HG03280 (cell line): ENCODE measurements around the gene JAK1.
"Not testable (repeated sequence)": the region's sequence is repeated elsewhere in the genome, so short reads cannot be mapped to it uniquely, and the experiment has no call there.

Experiments used
- ATAC-seq: cut with Tn5 transposase; IDR thresholded peaks from one replicate; pipeline ENCODE4 v1.9.1; 2021; ENCODE audit warnings: mild to moderate bottlenecking, moderate library complexity; ENCODE audit not compliant: unreplicated experiment

The JAK1 gene

GRCh38 chr1:64966158-64966971 is at the start of gene JAK1:
Gene JAK1, minus strand, starts transcription at chr1:64966549. Its CDS starts 80,285 bp downstream, at chr1:64886264.
- ATAC-seq, result peak; percentile 82

GRCh38 chr1:65014321-65014720 is 48.0 kb upstream of the JAK1 start:
- ATAC-seq, result no peak

- no peak for ATAC-seq
These were observed 45.6 kb upstream of the JAK1 start for GRCh38 chr1:65011983-65012382.

DNA sequence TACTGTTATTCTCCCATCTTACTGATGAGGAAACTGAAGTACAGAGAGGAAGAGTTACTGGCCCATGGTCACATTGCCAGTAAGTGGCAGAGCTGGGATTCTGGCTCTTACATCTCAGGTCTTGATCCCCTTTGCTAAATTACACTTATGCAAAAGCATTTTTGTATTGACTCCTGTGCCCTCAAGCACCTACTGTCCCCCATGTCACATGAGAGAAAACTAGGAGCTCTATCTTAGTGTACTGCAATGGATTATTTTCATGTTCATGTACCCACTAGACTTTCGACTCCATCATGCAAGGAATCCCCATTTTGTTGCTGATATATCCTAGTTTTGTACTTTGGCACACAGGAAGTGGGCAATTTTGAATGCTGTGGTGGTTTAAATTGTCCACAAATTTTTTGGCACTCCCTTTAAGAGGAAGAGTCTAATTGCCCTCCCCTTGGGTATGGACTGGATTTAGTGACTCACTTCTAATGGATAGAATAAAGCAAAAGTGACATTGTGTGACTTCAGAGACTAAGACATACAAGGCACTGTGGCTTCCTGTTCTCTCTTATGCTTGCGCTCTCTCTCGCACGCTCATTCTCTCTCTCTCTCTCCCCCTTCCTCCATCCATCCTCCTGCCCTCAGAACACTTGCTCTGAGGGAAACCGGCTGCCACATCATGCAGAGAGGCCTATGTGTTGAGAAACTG is 43.5 kb upstream of the JAK1 start:
- ATAC-seq, result no peak

- no peak for ATAC-seq
These were observed 42.8 kb upstream of the JAK1 start for GRCh38 chr1:65009176-65009575.

- ATAC-seq, result no peak
These were observed 40.5 kb upstream of the JAK1 start for GRCh38 chr1:65006806-65007205.

- no peak for ATAC-seq
These were observed 36.9 kb upstream of the JAK1 start for GRCh38 chr1:65003316-65003664.

- ATAC-seq, result peak; percentile 72
These were observed 36.4 kb upstream of the JAK1 start for GRCh38 chr1:65002508-65003315.

DNA sequence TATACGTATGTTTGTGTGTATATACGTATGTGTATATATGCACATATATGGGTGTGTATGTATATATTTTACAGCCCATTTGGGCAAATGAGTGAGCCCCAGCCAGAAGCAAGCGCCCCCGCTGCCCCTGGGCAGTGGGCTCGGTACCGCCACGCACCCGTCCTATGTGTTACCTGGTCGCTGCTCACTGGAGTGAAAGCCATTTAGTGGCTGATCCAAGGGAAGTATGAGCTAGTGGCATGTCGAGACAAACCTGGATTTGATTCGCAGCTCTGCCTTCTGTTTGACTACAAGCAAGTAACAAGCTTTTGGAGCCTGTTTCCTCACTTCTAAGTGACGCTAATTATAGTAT is 35.8 kb upstream of the JAK1 start:
- ATAC-seq, result no peak

GRCh38 chr1:65001231-65001792 is 35.0 kb upstream of the JAK1 start:
- no peak for ATAC-seq

- not testable (repeated sequence) for ATAC-seq
These were observed 32.1 kb upstream of the JAK1 start for GRCh38 chr1:64998425-64998948.

DNA sequence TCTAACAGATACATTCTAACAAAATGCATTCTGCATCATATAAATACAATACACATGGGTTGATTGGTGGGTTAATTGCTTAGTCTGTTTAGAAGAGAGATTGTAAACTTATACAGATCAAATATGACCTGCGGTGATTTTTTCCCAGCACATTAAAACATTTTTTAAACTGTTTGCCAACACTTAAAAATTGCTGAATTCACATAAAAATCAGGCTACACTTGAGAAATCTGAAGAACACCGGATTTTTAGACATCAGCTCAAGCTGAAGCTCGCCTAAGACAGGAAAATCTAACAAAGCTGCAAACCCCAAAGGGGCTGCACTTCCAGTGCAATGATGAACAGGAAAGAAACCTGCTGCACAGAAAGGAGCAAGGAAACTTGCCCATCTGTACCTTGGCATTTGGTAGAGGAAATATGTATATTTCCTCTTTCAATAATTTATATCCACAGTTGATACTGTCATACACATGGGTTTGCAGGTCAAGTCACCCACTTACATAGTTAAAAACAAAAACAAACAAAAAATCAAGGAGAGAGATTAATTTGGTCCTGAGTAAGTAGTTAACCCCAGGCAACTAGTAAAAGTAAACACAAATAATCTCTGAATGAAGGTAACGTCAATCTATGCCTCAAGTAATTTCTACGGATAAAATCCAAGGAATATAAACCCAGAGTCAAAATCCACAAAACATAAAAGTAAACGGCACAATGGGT is 30.4 kb upstream of the JAK1 start:
- ATAC-seq, result no peak

GRCh38 chr1:64995316-64995715 is 29.0 kb upstream of the JAK1 start:
- ATAC-seq, result no peak

GRCh38 chr1:64986903-64987871 is 20.8 kb upstream of the JAK1 start:
- peak; percentile 93 for ATAC-seq

- no peak for ATAC-seq
These were observed 18.4 kb upstream of the JAK1 start for GRCh38 chr1:64984737-64985136.

DNA sequence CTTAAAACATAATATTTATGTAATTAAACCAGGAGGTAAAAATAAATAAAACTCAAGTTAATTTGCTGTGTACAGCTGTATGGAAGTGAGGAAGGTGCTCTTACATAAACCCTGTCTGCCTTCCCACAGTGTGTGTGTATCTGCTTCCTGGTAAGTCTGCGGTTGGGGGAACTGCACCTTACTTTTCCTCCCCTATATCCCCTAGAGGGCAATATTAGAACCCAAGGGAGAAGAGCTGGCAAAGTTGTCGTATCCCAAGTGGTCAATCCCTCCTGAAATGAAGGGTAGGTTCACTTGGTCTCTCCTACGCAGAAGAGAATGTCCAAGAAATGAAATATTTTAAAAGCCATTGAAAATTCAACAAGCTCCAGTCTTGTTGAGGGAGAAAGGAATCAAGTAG is 17.8 kb upstream of the JAK1 start:
- ATAC-seq, result no peak

DNA sequence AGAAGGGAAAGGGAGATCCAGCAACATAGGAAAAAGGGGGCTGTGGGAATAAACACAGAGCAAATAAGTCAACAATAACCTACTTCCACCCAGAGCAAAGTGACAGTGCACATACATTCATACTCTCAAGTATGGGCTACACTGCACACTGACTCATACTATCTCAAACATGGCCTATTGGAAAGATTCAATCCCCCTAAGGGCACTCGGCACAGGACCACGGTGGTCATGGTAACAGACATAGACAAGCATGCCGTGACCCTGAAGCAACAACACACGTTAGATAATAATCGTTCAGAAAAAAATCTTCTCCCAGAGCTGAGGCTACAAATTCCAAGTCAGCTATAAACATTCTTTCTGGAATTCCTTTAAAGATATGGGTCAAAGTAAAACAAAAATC is 16.8 kb upstream of the JAK1 start:
- no peak for ATAC-seq

- ATAC-seq, result no peak
These were observed 15.5 kb upstream of the JAK1 start for GRCh38 chr1:64981601-64982533.
